Body of pancreas (tissue), 4 donors: Measurements from ENCODE around the gene EEFSEC.

Source experiments
- POLR2A ChIP-seq, 3 donors: fragments of 450-650 bp; IDR thresholded peaks; one replicate each; pipeline ENCODE4 v1.6.1; 2016; ENCODE audit warnings: antibody characterized with exemption in 3 of 3, mild to moderate bottlenecking in 2 of 3
- TF ChIP-seq, protein P1 (sequence below), 7 experiments: fragments of 450-650 bp in 4 of 7; fragments of 200-600 bp in 3 of 7; sonication (generic) in 3 of 7; IDR thresholded peaks; one replicate each; pipeline ENCODE4 v1.5.1; 2016 to 2019; ENCODE audit warnings: antibody characterized with exemption in 7 of 7

DNA sequence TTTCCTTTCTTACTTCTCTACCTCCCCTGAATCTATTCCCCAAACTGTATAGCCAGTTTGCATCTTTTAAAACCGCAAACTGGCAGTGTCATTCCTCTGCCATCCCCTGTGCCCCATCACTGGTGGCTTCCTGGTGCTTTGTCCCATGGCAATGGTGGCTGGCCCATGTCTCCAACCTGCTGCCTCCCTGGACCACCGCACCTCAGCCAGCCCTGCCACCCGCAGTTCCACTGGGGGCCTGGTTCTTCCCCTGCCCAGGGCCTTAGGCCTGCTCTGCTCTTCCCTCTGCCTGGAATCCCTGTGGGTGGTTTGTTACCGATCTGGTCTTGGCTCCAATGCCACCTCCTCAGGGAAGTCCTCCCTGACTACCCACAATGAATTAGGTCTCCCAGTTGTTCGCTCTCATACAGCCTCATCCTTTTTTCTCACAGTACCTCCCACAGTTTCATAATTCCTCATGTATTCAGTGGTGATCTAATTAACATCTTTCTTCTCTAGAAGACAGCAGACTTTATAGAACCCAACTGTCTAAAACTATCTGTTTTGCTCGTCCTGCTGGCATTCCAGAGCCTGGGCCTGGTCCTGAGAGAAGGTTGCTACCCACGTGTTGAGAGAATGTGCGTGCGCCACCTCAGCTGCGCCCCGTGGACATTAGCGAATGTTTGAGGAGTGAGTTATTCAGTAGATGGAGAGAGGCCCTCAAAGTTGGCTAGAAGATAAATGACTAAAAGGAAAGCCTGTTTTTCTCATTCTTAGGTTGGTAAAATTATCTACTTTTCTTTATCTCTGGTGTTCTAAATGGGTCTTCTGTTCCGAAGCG lies 183.3 kb downstream of the EEFSEC start:
- TF ChIP-seq, protein P1, sequence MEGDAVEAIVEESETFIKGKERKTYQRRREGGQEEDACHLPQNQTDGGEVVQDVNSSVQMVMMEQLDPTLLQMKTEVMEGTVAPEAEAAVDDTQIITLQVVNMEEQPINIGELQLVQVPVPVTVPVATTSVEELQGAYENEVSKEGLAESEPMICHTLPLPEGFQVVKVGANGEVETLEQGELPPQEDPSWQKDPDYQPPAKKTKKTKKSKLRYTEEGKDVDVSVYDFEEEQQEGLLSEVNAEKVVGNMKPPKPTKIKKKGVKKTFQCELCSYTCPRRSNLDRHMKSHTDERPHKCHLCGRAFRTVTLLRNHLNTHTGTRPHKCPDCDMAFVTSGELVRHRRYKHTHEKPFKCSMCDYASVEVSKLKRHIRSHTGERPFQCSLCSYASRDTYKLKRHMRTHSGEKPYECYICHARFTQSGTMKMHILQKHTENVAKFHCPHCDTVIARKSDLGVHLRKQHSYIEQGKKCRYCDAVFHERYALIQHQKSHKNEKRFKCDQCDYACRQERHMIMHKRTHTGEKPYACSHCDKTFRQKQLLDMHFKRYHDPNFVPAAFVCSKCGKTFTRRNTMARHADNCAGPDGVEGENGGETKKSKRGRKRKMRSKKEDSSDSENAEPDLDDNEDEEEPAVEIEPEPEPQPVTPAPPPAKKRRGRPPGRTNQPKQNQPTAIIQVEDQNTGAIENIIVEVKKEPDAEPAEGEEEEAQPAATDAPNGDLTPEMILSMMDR (IDR thresholded peaks at IDR 0.05), result no peak
- no peak for TF ChIP-seq POLR2A (IDR thresholded peaks at IDR 0.05)
